ENCODE data around the gene SGSM2. TPM values are rescaled to one million over a fixed set of nuclear protein-coding genes. Genes with fewer than 3 reads are reported as not detected.
A peak's percentile ranks its signal among the peaks of the same experiment; 100 is the strongest.

SGSM2 gene
- total RNA-seq, 4 donors from 2014 or later, result 31.5 to 93.3 (median 63.7) TPM

DNA sequence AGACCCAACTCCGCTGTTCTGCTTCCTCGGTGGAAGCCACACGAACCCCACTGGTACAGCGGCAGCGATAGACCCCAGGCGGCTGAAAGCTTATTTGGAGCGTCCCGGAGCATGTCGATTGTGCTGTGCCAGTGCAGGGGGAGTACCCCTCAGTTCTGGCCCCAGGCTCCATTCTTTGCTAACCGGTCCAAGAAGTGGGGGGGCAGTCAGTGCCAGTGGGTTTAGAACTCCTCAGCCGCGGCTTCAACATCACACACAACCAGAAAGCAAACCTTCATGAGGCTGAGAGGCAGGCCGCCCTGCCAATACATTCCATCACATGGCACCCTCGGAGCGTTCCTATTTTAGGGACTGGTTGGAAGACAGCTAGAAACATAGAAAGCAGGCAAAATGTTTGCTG, 65.2 kb downstream of the SGSM2 start:
- Histone ChIP-seq H3K27ac (peak overlapping the region; percentile 96 to 99 (median 99)), H3K4me3 (peak overlapping the region; percentile 82 to 91 (median 84)), H3K27me3 (no peaks in the 10 kb centered on the region), H3K9me3 (no peaks in the 10 kb centered on the region), H3K4me1 (peaks cover 0 to 72% (median 47%) of the 10 kb centered on the region in 4 donors), H3K36me3 (no peaks in the 10 kb centered on the region)
- 23 to 30% methylated on average over 9 to 15 of the region's 15 CpGs for WGBS, 2 donors
- no peak for TF ChIP-seq EP300 (IDR thresholded peaks at IDR 0.05)
- TF ChIP-seq POLR2A (IDR thresholded peaks at IDR 0.05), result no peak
- TF ChIP-seq, protein P1, sequence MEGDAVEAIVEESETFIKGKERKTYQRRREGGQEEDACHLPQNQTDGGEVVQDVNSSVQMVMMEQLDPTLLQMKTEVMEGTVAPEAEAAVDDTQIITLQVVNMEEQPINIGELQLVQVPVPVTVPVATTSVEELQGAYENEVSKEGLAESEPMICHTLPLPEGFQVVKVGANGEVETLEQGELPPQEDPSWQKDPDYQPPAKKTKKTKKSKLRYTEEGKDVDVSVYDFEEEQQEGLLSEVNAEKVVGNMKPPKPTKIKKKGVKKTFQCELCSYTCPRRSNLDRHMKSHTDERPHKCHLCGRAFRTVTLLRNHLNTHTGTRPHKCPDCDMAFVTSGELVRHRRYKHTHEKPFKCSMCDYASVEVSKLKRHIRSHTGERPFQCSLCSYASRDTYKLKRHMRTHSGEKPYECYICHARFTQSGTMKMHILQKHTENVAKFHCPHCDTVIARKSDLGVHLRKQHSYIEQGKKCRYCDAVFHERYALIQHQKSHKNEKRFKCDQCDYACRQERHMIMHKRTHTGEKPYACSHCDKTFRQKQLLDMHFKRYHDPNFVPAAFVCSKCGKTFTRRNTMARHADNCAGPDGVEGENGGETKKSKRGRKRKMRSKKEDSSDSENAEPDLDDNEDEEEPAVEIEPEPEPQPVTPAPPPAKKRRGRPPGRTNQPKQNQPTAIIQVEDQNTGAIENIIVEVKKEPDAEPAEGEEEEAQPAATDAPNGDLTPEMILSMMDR (IDR thresholded peaks at IDR 0.05), result no peak
- DNase-seq (ENCODE audit: low spot score in 2 of 2), result no peak

DNA sequence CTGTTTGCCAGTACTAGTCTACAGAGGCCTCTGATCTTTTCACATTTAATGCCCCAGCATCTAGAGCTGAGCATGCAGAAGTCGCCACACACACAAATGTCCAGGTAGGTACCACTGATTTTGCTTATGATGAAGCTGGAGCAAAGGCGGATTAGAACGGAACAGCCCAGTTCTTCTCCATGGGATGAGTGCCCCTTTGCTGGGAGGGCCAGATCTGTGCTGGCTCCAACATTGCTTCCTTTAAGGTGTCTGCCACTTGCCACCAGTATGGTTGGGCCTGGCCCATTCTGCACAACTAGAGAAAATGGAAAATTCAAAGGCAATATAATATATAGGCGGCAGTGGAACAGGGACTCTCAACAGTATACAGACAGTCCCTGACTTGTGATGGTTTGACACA, 65.7 kb downstream of the SGSM2 start:
- H3K4me3 ChIP-seq, result no peak overlapping the region
- H3K27me3 ChIP-seq, result no peaks in the 10 kb centered on the region
- H3K4me1 ChIP-seq, result peaks cover 0 to 72% (median 43%) of the 10 kb centered on the region in 4 donors
- no peak for DNase-seq (ENCODE audit: low spot score in 2 of 2)
- TF ChIP-seq EP300 (IDR thresholded peaks at IDR 0.05) (no peak), POLR2A (IDR thresholded peaks at IDR 0.05) (no peak)
- TF ChIP-seq, protein P1 (IDR thresholded peaks at IDR 0.05), result no peak
- H3K9me3 ChIP-seq, result no peaks in the 10 kb centered on the region
- WGBS, 2 donors, result 87 to 96% methylated on average over 4 of the region's 4 CpGs
- H3K27ac ChIP-seq, result peak overlapping the region in 3 of 4 donors; percentile 99
- no peaks in the 10 kb centered on the region for H3K36me3 ChIP-seq

DNA sequence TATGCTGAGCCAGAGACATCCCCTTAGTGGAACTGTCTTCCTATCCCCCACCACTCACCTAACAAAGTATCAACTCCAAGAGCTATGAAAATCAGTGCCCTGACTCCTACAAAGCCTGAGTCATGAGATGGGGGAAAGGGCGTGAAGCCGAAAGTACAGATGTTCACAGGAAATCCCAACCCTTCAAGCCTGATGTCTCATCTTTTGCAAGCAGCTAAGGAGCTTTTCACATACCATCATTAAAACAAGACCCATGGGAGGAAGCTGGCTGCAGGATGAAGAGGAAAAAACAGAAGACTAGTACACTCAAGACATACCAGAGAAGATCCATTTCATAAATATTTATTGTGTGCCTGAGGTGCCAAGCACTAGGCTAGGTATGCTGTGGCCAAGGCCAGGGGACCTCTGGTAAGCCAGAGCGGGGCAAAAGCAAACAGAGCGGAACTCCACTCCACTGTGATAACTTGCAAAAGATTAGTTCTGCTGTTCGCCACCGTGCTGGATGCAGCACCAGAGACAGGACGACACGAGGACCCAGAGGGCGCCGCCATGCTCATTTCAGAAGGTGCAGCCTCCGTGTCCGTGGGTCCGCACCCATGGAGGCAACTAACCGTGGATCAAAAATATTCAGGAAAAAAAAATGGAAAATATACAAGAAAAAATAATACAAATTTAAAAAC, 68.1 kb downstream of the SGSM2 start:
- Histone ChIP-seq H3K27me3 (no peaks in the 10 kb centered on the region), H3K4me1 (peaks cover 0 to 59% (median 31%) of the 10 kb centered on the region in 4 donors), H3K9me3 (no peaks in the 10 kb centered on the region), H3K27ac (peak overlapping the region in 3 of 4 donors; percentile 89 to 99 (median 99)), H3K36me3 (peaks cover 0 to under 1% (median 0%) of the 10 kb centered on the region in 3 donors), H3K4me3 (no peak overlapping the region)
- DNase-seq (ENCODE audit: low spot score in 2 of 2), result no peak
- TF ChIP-seq EP300 (IDR thresholded peaks at IDR 0.05) (peak in 1 of 2 donors; percentile 58), POLR2A (IDR thresholded peaks at IDR 0.05) (no peak)
- 69% methylated on average over 14 of the region's 14 CpGs for WGBS, 2 donors

DNA sequence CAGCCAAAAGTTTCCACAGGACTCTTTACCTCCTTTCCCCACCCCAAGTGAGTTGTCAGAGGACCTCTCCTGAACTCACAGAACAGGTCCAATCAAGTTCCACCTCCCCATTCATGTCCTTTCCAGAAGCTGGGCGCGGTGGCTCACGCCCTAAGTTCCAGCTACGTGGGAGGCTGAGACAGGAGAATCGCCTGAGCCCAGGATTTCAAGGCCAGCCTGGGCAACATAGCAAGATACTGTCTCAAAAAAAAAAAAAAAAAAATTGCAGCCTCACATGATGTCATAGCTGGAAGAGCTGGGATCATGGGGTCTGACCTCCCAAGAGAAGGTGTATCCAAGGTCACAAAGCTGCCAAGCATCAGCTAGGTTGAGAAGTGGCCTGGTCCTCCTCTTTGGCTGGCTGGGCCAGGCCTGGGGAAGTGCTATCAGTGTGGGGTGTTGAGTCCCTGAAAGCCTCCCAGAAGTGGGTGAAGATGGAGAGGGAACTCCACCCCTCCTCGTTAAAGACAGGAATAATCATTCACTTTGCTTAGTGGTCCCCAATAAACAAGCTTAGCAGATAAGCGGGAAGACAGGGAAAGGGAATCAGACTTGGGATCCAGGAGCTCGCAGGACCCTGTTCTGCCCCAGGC, 69.1 kb downstream of the SGSM2 start:
- Histone ChIP-seq H3K9me3 (no peaks in the 10 kb centered on the region), H3K4me3 (no peak overlapping the region)

GRCh38 chr17:2406903-2407790, 69.8 kb downstream of the SGSM2 start:
- H3K9me3 ChIP-seq, result no peaks in the 10 kb centered on the region
- H3K27me3 ChIP-seq, result no peaks in the 10 kb centered on the region
- peaks cover 0 to 59% (median 31%) of the 10 kb centered on the region in 4 donors for H3K4me1 ChIP-seq
- WGBS, 2 donors, result 30 to 34% methylated on average over 14 to 15 of the region's 15 CpGs
- peak; percentile 58 to 65 for DNase-seq (ENCODE audit: low spot score in 2 of 2)
- no peak overlapping the region for H3K4me3 ChIP-seq
- peak overlapping the region; percentile 82 to 99 (median 94) for H3K27ac ChIP-seq
- TF ChIP-seq POLR2A (IDR thresholded peaks at IDR 0.05) (peak in 1 of 2 donors; percentile 41), EP300 (IDR thresholded peaks at IDR 0.05) (peak; percentile 21 to 49)
- TF ChIP-seq, protein P1 (IDR thresholded peaks at IDR 0.05), result no peak
- H3K36me3 ChIP-seq, result peaks cover 0 to 15% (median 0%) of the 10 kb centered on the region in 3 donors

More for the DNA sequence above, 69.1 kb downstream of the SGSM2 start:
- no peak for TF ChIP-seq EP300 (IDR thresholded peaks at IDR 0.05)
- TF ChIP-seq POLR2A (IDR thresholded peaks at IDR 0.05), result no peak
- TF ChIP-seq, protein P1 (IDR thresholded peaks at IDR 0.05), result no peak
- H3K36me3 ChIP-seq, result peaks cover 0 to 9% (median 0%) of the 10 kb centered on the region in 3 donors
- peak overlapping the region; percentile 82 to 99 (median 94) for H3K27ac ChIP-seq
- no peaks in the 10 kb centered on the region for H3K27me3 ChIP-seq
- WGBS, 2 donors, result 60 to 69% methylated on average over 8 of the region's 8 CpGs
- peaks cover 0 to 59% (median 31%) of the 10 kb centered on the region in 4 donors for H3K4me1 ChIP-seq
- no peak for DNase-seq (ENCODE audit: low spot score in 2 of 2)

All from tibial nerve (tissue), 4 donors.